NCI-H1105 treated with DMSO at 0.1 percent for 48 hours (cell line): ENCODE measurements around the gene PDE9A.

Source experiments
- DNase-seq: peaks from one replicate; lab custom pipeline; 2025; lab: John Stamatoyannopoulos, UW

PDE9A gene

GRCh38 chr21:42688226-42688840 lies 34.9 kb downstream of the PDE9A start:
- DNase-seq: no peak

- DNase-seq: no peak
These were observed 35.5 kb downstream of the PDE9A start for GRCh38 chr21:42688841-42689371.

GRCh38 chr21:42690586-42690985 lies 37.2 kb downstream of the PDE9A start:
- no peak for DNase-seq

- no peak for DNase-seq
These were observed 38.6 kb downstream of the PDE9A start for GRCh38 chr21:42691901-42692559.

- DNase-seq: no peak
These were observed 39.3 kb downstream of the PDE9A start for GRCh38 chr21:42692688-42693087.

- DNase-seq: no peak
These were observed 41.6 kb downstream of the PDE9A start for GRCh38 chr21:42694751-42695696.

GRCh38 chr21:42695697-42696380 lies 42.4 kb downstream of the PDE9A start:
- no peak for DNase-seq

GRCh38 chr21:42696501-42697040 lies 43.1 kb downstream of the PDE9A start:
- no peak for DNase-seq

GRCh38 chr21:42698733-42699132 lies 45.3 kb downstream of the PDE9A start:
- no peak for DNase-seq

- no peak for DNase-seq
These were observed 45.8 kb downstream of the PDE9A start for GRCh38 chr21:42699196-42699595.

GRCh38 chr21:42701706-42702456 lies 48.5 kb downstream of the PDE9A start:
- no peak for DNase-seq

- DNase-seq: no peak
These were observed 49.3 kb downstream of the PDE9A start for GRCh38 chr21:42702720-42703119.

GRCh38 chr21:42703136-42703908 lies 49.9 kb downstream of the PDE9A start:
- no peak for DNase-seq

GRCh38 chr21:42703965-42704364 lies 50.5 kb downstream of the PDE9A start:
- no peak for DNase-seq

- no peak for DNase-seq
These were observed 51.4 kb downstream of the PDE9A start for GRCh38 chr21:42704861-42705260.

GRCh38 chr21:42705346-42705745 lies 51.9 kb downstream of the PDE9A start:
- no peak for DNase-seq

- no peak for DNase-seq
These were observed 52.4 kb downstream of the PDE9A start for GRCh38 chr21:42705746-42706374.

GRCh38 chr21:42706765-42707164 lies 53.3 kb downstream of the PDE9A start:
- no peak for DNase-seq

- DNase-seq: no peak
These were observed 53.9 kb downstream of the PDE9A start for GRCh38 chr21:42707207-42707830.
